ENCODE data around the gene PSMF1. TPM values are rescaled to one million over a fixed set of nuclear protein-coding genes. Genes with fewer than 3 reads are reported as not detected.
A peak's percentile ranks its signal among the peaks of the same experiment; 100 is the strongest.

The PSMF1 gene
- total and polyA plus RNA-seq, 2 donors from 2014 or later: 93.2 to 135 TPM

DNA sequence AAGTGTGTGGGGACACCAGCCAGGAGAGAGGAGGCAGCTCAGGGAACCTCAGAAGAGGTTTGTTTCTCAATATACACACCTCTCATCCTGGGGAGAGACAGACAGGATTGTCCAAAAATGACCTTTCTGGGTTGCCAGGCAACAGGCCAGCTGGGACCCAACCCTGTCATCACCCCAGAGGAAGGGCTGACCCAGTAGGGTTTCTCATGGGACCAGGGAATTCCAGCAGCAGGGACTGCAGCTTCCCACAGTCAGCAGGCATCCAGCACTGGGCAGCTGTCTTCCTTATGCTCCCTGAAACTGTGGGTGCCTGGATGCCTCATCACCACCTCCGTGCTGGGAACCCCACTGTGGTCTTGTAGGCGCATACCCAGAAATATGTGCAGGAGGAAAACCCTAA lies 86.2 kb downstream of the PSMF1 start:
- DNase-seq: no peak

DNA sequence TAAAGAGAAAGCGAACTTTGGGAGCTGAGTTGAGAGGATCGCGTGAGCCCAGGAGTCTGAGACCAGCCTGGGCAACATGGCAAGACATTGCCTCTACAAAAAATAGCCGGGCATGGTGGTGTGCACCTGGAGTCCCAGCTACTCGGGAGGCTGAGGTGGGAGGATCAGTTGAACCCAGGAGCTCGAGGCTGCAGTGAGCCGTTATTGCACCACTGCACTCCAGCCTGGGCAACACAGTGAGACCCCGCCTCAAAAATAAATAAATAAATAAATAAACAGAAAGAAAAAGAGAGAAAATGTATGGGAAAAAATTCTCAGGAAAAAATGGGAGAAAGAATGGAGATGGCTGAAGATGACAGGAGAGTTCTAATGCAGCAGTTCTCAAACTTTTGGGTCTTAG lies 87.4 kb downstream of the PSMF1 start:
- Histone ChIP-seq H3K9ac (ENCODE audit: low read length in 3 of 3) (no peak overlapping the region), H3K4me1 (ENCODE audit: control insufficient read depth in 2 of 3, insufficient read depth in 2 of 3, low read depth in 1 of 3, low read length in 3 of 3) (peaks cover 0 to 5% (median 0%) of the 10 kb centered on the region in 3 donors), H3K27ac (ENCODE audit: low read depth in 2 of 2, low read length in 2 of 2) (no peak overlapping the region), H3K36me3 (ENCODE audit: control insufficient read depth in 2 of 3, insufficient read depth in 3 of 3, low read length in 3 of 3) (no peaks in the 10 kb centered on the region), H3K9me3 (ENCODE audit: control insufficient read depth in 2 of 3, insufficient read depth in 1 of 3, low read length in 3 of 3) (no peaks in the 10 kb centered on the region), H3K4me3 (ENCODE audit: low read length in 3 of 3) (no peak overlapping the region), H3K27me3 (ENCODE audit: control insufficient read depth, insufficient read depth, low read length) (no peaks in the 10 kb centered on the region)
- intact Hi-C loops (cut with DNase I): no loop called here
- FAIRE-seq (no peak), DNase-seq (no peak)
- TF ChIP-seq, protein P1, sequence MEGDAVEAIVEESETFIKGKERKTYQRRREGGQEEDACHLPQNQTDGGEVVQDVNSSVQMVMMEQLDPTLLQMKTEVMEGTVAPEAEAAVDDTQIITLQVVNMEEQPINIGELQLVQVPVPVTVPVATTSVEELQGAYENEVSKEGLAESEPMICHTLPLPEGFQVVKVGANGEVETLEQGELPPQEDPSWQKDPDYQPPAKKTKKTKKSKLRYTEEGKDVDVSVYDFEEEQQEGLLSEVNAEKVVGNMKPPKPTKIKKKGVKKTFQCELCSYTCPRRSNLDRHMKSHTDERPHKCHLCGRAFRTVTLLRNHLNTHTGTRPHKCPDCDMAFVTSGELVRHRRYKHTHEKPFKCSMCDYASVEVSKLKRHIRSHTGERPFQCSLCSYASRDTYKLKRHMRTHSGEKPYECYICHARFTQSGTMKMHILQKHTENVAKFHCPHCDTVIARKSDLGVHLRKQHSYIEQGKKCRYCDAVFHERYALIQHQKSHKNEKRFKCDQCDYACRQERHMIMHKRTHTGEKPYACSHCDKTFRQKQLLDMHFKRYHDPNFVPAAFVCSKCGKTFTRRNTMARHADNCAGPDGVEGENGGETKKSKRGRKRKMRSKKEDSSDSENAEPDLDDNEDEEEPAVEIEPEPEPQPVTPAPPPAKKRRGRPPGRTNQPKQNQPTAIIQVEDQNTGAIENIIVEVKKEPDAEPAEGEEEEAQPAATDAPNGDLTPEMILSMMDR (IDR thresholded peaks at IDR 0.05; ENCODE audit: borderline replicate concordance, extremely low read depth, insufficient read depth): no peak

More for the DNA sequence above, 86.2 kb downstream of the PSMF1 start:
- H3K27ac ChIP-seq (ENCODE audit: low read depth in 2 of 2, low read length in 2 of 2): no peak overlapping the region
- H3K36me3 ChIP-seq (ENCODE audit: control insufficient read depth in 2 of 3, insufficient read depth in 3 of 3, low read length in 3 of 3): no peaks in the 10 kb centered on the region
- no peaks in the 10 kb centered on the region for H3K9me3 ChIP-seq (ENCODE audit: control insufficient read depth in 2 of 3, insufficient read depth in 1 of 3, low read length in 3 of 3)
- no peak for FAIRE-seq
- peaks cover 0 to 5% (median 0%) of the 10 kb centered on the region in 3 donors for H3K4me1 ChIP-seq (ENCODE audit: control insufficient read depth in 2 of 3, insufficient read depth in 2 of 3, low read depth in 1 of 3, low read length in 3 of 3)
- no peak overlapping the region for H3K4me3 ChIP-seq (ENCODE audit: low read length in 3 of 3)
- TF ChIP-seq, protein P1 (IDR thresholded peaks at IDR 0.05; ENCODE audit: borderline replicate concordance, extremely low read depth, insufficient read depth): no peak
- no peaks in the 10 kb centered on the region for H3K27me3 ChIP-seq (ENCODE audit: control insufficient read depth, insufficient read depth, low read length)
- no peak overlapping the region for H3K9ac ChIP-seq (ENCODE audit: low read length in 3 of 3)
- intact Hi-C loops (cut with DNase I): no loop called here

DNA sequence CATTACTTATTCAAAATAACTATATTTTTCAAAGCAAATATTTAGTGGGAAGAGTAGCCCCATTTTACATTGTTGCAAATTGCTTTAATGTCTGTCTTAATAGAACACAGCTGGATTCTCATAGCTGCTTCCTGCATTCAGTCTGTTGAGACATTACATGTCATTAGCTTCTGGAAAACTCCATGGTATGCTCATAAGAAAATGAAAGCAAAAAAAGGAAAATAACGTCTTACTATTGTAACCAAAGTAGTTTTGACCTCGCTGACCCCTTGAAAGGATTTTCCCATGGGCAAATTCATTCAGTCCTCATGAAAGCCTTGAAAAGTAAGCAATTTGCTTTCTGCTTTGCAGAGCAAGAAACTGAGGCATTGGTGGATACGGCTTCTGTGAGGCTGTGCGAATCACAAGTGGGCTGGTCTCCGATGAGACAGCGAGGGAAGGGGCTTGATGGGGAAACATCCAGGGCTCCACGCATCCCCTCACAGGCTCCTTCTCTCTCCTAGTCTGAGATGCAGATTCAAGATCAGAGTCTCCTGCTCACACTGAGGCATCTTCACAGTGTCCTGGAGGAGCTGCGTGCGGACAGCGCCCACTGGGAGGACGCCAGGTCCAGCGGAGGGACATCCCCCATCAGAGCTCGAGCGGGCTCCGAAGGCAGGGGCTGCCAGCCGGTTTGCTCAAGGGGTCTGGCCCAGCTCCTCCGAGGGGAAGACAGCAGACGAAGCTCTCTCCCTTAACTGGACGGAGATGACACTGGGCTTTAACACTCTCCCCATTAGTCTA lies 88.2 kb downstream of the PSMF1 start:
- H3K9ac ChIP-seq (ENCODE audit: low read length in 3 of 3): no peak overlapping the region
- no peaks in the 10 kb centered on the region for H3K36me3 ChIP-seq (ENCODE audit: control insufficient read depth in 2 of 3, insufficient read depth in 3 of 3, low read length in 3 of 3)
- intact Hi-C loops (cut with DNase I): no loop called here
- no peak overlapping the region for H3K4me3 ChIP-seq (ENCODE audit: low read length in 3 of 3)
- H3K27ac ChIP-seq (ENCODE audit: low read depth in 2 of 2, low read length in 2 of 2): no peak overlapping the region
- peak in 1 of 5 donors; percentile 61 for DNase-seq
- no peaks in the 10 kb centered on the region for H3K9me3 ChIP-seq (ENCODE audit: control insufficient read depth in 2 of 3, insufficient read depth in 1 of 3, low read length in 3 of 3)
- H3K4me1 ChIP-seq (ENCODE audit: control insufficient read depth in 2 of 3, insufficient read depth in 2 of 3, low read depth in 1 of 3, low read length in 3 of 3): peaks cover 0 to 5% (median 0%) of the 10 kb centered on the region in 3 donors
- FAIRE-seq: no peak
- TF ChIP-seq, protein P1 (IDR thresholded peaks at IDR 0.05; ENCODE audit: borderline replicate concordance, extremely low read depth, insufficient read depth): no peak
- no peaks in the 10 kb centered on the region for H3K27me3 ChIP-seq (ENCODE audit: control insufficient read depth, insufficient read depth, low read length)

All from kidney (tissue), 14 donors.